ENCODE data around the gene ITGA6.
"Not testable (repeated sequence)": the region's sequence is repeated elsewhere in the genome, so short reads cannot be mapped to it uniquely, and the experiment has no call there.

Gene ITGA6

DNA sequence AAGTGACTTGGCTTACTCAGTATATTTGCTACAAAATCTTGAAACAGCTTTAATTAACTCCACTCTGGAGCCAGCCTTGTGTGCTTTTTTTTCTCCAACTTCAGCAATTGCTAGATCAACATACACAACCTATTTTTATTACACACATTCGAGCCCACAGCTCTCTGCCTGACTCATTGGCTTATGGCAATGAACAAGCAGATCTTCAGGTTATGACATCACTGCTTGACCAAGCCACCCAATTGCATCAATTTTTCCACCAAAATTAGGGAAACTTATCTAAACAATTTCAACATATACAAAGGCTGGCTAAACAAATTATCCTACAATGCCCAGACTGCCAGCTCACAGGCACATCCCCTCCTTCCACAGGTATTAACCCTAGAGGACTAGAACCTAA lies 88.9 kb downstream of the ITGA6 start:
- DNase-seq (ENCODE audit: low read depth), result peak; percentile 62

DNA sequence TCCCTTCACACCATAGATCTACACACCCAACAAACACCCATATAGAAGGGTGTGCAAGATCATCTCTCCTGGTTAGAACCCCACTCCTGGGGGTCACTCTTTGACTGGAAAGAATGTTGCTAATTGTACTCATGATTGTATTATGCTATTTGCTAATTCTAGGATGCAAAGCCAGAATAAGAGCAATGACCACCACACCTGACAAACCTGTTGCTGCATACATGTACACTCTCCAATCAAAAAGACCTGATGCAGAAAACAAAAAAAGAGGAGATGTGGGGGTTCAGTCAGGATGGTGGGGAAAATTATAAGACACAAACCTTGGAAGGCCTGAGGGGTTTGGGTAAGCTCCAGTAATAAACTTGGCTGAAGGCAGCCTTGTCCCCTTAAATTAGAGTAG lies 91.6 kb downstream of the ITGA6 start:
- DNase-seq (ENCODE audit: low read depth), result no peak

DNA sequence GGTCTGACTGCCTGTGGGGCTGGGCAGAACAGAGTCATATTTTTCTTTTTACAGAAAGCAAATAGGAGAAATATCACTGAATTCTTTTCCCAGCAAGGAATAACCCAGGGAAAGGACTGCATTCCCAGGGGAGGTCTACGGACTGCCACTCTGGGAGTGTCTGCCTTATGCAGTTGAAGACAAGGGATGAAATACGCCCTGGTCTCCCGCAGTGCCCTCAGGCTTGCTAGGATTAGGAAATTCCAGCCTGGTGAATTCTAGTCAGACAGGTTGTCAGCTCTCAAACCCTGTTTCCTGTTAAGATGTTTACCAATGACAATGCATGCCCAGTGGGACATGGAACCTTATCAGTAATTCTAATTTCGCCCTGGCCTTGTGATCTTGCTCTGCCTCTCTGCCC lies 98.2 kb downstream of the ITGA6 start:
- no peak for DNase-seq (ENCODE audit: low read depth)

DNA sequence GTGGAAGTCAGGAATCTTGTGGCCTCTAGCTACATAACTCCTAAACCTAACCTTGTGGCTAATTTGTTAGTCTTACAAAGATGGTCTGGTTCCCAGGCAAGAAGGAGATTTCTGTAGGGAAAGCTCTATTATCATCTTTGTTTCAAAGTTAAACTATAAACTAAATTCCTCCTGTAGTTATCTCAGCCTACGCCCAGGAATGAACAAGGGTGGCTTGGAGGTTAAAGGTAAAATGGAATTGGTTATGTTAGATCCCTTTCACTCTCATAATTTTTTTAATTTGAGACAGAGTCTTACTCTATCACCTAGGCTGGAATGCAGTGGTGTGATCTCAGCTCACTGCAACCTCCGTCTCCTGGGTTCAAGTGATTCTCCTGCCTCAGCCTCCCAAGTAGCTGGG lies 103.9 kb downstream of the ITGA6 start:
- no peak for DNase-seq (ENCODE audit: low read depth)

DNA sequence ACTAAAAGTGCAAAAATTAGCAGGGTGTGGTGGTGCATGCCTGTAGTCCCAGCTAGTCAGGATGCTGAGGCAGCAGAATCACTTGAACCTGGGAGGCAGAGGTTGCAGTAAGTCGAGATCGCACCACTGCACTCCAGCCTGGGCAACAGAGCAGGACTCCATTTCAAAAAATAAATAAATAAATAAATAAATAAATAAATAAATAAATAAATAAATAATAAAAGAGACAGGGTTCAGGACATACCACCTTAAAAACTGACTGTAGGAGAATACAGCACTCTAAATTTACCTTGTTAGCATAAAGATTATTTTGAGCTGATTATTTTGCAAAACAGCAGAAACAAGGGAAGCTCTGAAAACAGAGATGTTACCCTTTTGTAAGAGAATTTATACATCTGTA lies 105.1 kb downstream of the ITGA6 start:
- not testable (repeated sequence) for DNase-seq (ENCODE audit: low read depth)

DNA sequence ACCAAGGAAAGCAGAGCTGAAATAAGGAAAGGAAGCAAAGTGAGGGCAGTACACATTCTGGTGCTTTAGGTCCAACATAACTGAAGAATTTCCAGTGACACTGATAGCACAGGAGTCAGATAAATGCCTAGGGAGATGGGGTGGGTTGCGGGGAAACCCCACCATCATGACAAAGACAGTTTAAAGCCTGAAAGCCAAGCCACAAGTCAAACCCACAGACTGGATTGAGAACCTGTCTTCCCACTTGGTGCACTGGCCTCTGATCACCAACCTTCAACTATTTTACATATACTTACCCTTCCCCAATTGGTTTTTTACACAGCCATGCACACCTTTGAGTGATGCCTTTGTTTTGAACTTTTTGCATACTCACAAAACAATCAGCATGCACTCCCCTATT lies 106.3 kb downstream of the ITGA6 start:
- DNase-seq (ENCODE audit: low read depth), result no peak

DNA sequence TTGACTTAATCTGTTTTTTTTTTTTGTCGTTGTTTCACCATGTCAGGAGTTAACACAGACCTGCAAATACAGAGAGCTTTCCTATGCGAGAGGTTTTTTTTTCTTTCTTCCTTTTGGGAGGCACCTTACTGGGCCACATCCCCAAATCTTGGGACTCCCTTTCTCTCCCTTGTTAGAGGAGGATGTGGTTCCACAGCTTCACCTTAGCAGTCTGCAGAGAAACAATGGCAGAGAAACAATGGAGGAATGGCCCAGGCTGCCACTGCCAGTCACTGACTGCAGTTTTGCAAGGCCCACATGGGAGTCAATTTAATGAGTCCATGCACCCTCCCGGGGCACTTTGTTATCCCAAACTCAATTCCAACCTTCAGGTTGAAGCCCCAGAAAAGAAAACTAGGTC lies 107.7 kb downstream of the ITGA6 start:
- no peak for DNase-seq (ENCODE audit: low read depth)

DNA sequence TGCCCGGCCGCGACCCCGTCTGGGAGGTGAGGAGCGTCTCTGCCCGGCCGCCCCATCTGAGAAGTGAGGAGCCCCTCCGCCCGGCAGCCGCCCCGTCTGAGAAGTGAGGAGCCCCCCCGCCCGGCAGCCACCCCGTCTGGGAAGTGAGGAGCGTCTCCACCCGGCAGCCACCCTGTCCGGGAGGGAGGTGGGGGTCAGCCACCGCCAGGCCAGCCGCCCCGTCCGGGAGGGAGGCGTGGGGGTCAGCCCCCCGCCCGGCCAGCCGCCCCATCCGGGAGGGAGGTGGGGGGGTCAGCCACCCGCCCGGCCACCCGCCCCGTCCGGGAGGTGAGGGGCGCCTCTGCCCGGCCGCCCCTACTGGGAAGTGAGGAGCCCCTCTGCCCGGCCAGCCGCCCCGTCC lies 110.5 kb downstream of the ITGA6 start:
- not testable (repeated sequence) for DNase-seq (ENCODE audit: low read depth)

DNA sequence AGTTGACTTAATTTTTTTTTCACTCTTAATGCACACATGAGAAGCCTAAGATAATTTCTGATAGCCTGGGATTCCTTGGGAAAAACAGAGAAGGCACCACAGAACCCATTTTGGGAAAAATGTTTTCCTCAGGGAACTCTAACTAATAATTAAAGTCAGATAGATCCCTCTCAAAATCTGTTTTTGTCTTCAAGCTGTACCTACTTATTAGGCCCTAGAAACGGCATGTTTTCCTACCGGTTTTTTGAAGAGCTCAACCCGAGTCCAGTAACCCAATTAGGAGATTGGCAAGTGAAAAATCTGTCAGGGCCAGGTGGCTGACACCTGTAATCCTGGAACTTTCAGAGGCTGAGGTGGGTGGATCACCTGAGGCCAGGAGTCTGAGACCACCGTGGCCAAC lies 112.4 kb downstream of the ITGA6 start:
- no peak for DNase-seq (ENCODE audit: low read depth)

DNA sequence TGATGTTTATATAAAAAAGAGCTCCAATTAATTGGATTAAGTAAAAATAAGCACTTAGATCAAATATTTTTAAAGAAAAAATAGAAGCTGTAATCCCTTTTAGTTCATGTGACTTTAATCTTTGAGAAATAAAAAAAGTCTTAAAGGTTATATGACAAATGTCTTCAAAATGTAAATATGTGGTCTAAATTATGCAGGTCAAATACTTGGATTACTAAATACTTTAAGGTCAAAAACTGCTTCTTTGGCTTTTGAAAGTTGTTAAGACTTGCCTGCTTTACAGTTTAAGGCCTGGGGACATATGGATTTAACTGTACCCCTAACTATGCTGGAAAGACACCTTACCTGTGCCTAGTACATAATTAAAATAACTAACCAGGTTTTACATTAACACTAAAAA lies 113.0 kb downstream of the ITGA6 start:
- peak; percentile 41 for DNase-seq (ENCODE audit: low read depth)

DNA sequence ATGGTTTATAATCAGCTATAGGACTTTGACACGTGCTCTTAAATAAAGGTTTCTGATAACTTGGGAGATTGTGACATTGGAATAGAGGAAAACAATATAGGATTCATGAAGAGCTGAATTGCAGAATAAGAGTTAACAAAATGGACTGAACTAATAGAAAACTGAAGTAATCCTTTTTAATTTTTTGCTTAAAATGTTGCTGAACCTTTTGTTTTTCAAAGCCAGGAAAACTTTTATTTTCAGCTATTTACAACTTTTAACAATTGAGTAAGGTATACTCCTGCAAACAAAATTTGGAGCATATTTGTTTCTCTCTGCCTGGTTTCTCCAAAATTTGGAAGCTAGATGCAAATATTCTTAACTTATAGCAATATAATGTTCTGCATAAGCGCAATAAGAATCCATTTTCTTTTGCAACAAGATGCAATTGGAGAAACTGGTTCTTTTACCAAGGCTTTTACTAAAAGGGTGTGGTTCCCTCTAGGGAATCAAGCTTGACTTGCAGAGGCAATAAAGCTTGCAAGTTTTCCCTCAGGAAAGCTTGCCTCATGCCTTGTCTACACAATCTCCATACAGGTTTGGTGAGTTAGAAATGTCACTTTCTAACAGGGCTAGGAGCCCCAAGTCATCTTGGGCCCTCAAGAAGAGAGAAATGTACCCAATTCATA lies 118.2 kb downstream of the ITGA6 start:
- no peak for DNase-seq (ENCODE audit: low read depth)

DNA sequence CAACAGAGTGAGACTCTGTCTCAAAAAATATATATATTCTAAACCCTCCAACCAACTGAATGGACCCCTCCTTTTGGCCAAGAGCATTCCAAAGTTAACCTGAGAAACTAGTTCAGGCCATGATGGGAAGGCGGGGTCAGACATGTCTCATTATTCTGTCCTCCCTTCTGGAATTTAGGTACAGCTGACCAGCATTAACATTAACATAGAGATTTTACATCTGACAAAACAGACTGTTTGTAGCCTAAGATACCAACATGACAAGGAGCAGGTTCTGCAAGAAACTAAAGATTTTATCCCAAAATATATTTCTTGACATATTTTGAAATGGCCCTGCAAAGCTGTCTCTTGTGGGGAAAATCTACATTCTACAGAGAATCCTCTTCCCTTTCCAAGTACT lies 121.7 kb downstream of the ITGA6 start:
- no peak for DNase-seq (ENCODE audit: low read depth)

DNA sequence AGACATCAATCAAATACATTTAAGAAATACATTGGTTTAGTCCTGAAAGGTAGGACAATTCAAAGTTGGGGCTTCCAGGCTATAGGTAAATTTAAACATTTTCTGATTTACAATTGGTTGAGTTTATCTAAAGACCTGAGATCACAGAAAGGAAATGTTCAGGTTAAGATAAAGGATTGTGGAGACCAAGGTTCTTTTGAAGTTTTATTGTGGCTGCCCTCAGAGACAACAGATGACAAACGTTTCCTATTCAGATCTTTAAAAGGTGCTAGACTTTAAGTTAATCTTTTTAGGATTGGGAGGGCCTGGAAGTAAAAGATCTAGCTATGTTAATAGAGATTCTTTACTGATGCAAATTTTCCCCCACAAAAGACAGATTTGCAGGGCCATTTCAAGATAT lies 122.4 kb downstream of the ITGA6 start:
- DNase-seq (ENCODE audit: low read depth), result not testable (repeated sequence)

DNA sequence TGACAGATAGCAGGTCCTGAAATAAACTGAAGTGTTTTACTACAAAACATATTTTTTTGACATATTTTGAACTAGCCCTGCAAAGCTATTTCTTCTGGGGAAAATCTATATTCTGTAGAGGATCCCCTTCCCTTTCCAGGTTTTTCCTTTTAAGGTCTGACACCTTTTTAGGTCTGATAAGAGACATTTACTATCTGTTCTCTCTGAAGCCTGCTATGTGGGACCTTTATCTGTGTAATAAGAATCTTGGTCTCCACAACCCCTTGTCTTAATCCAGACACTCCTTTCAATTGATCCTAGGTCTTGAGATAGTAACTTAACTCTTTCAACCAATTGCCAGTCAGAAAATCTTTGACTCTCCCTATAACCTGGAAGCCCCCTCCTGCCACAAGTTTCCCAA lies 123.0 kb downstream of the ITGA6 start:
- DNase-seq (ENCODE audit: low read depth), result no peak

DNA sequence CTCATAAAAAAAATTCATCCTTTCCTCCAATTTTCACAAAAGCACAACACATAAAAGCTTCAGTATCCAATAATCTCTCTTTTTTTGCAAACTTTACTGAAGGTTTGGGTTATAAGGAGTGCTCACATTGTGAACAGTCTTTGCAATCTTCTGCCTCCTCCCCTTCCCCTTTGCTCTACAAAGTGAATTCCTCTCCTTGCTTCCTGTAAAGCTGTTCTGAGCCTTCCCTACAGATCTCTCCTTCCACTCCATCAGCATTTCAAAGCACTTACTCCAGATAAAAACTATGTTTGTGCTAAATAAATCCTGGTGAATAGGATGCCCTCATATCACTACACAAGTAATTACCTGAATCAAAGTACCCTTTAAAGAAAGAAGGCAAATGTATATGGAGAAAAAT lies 123.9 kb downstream of the ITGA6 start:
- no peak for DNase-seq (ENCODE audit: low read depth)

DNA sequence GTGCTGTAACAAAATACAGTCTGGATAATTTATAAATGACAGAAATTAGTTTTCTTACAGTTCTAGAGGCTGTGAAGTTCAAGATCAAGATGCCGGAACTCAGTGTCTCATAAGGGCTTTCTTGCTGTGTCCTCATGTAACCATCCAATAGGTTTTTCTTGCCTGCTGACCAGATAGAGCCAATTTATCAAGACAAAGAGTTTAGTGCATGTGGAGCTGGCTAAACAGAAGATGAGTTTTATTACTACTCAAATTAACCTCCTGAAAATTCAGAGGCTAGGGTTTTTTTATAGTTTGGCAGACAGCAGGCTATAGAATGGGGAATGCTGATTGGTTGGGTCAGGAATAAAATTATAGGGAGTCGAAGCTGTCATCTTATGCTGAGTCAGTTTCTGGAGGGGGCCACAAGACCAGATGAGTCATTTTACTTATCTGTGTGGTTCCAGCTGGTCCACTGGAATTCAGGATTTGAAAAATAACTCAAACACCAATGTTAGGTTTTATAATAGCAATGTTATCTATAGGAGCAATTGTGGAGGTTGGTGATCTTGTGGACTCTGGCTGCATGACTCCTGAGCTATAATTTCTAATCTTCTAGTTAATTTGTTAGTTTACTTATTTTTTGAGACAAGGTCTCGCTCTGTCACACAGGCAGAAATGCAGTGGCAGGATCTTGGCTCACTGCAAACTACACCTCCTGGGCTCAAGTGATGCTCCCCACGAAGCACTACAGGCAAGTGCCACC lies 125.3 kb downstream of the ITGA6 start:
- peak; percentile 84 for DNase-seq (ENCODE audit: low read depth)

DNA sequence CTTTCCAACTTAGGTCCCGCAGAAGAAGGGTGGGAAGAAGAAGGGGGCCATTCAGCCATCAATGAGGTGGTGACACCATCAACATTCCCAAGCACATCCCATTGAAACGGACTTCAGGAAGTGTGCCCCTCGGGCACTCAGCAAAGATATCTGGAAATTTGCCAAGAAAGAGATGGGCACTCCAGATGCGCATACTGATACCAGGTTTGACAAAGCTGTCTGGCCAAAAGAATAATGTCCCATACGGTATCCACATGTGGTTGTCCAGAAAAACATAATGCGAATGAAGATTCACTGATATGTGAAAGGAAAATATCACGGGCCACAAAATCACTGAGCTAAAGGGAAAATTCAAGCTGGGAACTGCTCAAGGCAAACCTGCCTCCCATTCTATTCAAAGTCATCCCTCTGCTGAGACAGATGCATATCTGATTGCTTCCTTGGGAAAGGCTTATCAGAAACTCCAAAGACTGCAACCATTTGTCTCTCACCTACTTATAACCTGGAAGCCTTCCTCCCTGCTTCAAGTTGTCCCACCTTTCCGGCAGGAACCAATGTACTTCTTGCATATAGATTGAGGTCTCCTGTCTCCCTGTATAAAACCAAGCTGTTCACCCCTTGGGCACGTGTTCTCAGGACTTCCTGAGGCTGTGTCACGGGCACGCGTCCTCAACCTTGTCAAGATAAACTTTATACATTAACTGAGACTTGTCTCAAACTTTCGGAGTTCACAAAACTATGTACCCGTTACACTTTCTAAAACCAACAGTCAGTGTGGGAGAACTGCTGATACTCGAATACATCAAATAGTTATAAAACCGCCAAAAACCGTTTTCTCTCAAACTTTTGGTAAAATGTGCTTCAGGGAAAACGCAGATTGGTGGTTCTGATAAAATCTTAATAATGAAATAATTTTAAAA lies 127.2 kb downstream of the ITGA6 start:
- peak; percentile 25 for DNase-seq (ENCODE audit: low read depth)

DNA sequence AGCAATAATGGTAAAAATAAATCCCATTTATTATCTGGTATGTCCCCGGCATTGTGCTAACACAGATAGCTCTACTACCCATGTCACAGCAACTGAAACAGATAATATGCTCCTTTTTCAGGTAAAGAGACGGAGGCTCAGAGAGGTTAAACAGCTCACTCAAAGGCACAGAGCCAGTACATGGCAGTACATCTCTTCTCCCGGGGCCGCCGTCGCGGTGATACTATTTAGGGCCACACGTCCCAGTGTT lies 127.8 kb downstream of the ITGA6 start:
- no peak for DNase-seq (ENCODE audit: low read depth)

All from ELR (cell line).